Subcutaneous adipose tissue (tissue), 4 donors: ENCODE data around the gene PLD1. TPM values are rescaled to one million over a fixed set of nuclear protein-coding genes. Genes with fewer than 3 reads are reported as not detected.

Experiments
- total RNA-seq, 4 donors: library from RNA; depleted of rRNA; stranded (reverse); fragments of >200 nt; gene quantifications; one replicate each; pipeline ENCODE4 v1.1.0, GENCODE V29; 2016
- TF ChIP-seq, protein P1 (sequence below): fragments of 450-650 bp; IDR thresholded peaks from one replicate; pipeline ENCODE4 v1.5.1; 2016; ENCODE audit warnings: low read depth, mild to moderate bottlenecking, control low read depth, antibody characterized with exemption, moderate library complexity

PLD1 gene
- total RNA-seq, 4 donors from 2014 or later, result 20.5 to 48.2 (median 26.9) TPM

GRCh38 chr3:171585039-171585438, 225.2 kb downstream of the PLD1 start:
- TF ChIP-seq, protein P1, sequence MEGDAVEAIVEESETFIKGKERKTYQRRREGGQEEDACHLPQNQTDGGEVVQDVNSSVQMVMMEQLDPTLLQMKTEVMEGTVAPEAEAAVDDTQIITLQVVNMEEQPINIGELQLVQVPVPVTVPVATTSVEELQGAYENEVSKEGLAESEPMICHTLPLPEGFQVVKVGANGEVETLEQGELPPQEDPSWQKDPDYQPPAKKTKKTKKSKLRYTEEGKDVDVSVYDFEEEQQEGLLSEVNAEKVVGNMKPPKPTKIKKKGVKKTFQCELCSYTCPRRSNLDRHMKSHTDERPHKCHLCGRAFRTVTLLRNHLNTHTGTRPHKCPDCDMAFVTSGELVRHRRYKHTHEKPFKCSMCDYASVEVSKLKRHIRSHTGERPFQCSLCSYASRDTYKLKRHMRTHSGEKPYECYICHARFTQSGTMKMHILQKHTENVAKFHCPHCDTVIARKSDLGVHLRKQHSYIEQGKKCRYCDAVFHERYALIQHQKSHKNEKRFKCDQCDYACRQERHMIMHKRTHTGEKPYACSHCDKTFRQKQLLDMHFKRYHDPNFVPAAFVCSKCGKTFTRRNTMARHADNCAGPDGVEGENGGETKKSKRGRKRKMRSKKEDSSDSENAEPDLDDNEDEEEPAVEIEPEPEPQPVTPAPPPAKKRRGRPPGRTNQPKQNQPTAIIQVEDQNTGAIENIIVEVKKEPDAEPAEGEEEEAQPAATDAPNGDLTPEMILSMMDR, result no peak

DNA sequence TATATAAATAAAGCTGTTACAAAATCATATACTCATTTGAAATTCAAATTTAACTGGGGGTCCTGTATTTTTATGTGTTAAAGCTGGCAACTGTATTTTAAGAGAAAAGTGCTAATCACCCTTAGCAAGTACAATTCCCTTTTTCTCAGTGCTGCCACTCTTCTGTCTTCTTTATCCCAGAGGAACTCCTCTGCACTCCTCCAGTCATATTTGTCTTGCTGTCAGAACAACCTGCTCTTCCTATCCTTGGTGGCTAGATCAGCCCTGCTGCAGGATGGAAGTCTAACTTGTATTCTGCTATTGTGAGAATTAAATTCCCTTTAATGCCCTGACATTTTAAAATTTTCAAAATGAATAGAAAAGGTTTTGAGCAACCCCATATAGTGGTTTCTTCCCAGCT, 226.2 kb downstream of the PLD1 start:
- TF ChIP-seq, protein P1, result no peak

- TF ChIP-seq, protein P1, result no peak
Observed at GRCh38 chr3:171574556-171575240, 235.6 kb downstream of the PLD1 start.

GRCh38 chr3:171569571-171570132, 240.6 kb downstream of the PLD1 start:
- TF ChIP-seq, protein P1, result no peak

- TF ChIP-seq, protein P1, result no peak
Observed at GRCh38 chr3:171568766-171569165, 241.5 kb downstream of the PLD1 start.

DNA sequence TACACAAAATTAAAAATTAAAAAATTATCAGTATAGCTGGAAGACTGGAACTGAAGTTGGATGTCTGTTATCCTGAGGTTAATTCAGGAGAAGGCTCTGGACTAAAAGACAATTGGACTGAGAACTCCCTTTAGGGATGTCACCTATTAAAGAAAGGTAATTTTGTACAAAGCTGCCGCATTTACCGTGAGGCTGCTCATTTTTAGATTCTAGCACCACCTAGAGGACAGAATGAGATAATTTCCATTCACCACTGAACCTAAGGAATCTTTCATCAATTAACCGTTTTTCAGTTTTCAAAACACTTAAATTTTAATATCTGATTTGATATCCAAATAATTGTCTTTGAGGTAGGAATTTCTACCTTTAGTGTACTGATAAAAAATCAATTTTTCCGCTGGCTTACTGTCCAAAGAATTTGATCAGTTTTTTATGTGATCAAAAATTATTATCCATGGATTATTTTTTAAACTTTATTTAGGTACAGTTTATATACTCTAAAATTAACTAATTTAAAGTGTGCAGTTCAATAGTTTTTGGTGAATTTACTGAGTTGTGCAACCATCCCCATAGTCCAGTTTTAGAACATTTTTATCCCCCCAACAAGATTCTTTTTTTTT, 243.4 kb downstream of the PLD1 start:
- TF ChIP-seq, protein P1, result no peak

DNA sequence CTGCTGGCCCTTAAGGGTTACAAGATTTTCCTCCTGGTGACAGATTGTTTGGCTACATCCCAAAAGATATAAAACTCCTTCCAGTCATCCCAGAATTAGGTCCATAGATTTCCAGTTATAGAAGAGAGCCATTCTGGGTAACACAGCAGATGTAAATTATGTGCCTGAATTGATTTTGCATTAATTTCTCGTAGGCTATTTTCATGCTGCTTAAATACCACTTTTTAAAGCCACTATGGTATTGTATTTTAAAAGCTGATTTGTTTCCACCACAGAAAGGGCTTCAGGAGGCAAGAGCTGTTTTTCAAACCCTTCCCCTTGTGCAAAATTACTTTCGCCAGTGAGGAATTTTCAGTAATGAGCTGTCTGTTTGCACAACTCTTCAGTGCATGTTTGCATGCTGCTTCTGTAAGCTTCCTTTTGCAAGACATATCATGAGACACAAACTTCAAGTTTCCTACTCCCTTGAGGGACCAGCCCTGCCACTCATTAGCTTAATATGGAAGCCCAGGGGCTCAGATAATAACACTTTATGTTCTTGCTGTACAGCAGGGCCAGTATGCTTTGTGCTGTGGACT, 244.7 kb downstream of the PLD1 start:
- TF ChIP-seq, protein P1, result no peak
